SKM-1 treated with dmso at 0.1 percent for 144 hours (cell line): ENCODE data around the gene STPG2.
"Not testable (repeated sequence)": the region's sequence is repeated elsewhere in the genome, so short reads cannot be mapped to it uniquely, and the experiment has no call there.

ENCODE experiments used
- DNase-seq: peaks from one replicate; lab custom pipeline; 2025; ENCODE audit not compliant: unreplicated experiment; lab: John Stamatoyannopoulos, UW

Gene STPG2

GRCh38 chr4:97646997-97647396 lies 496.3 kb downstream of the STPG2 start:
- DNase-seq, result no peak

GRCh38 chr4:97645071-97645821 lies 498.0 kb downstream of the STPG2 start:
- DNase-seq, result no peak

- no peak for DNase-seq
Observed at GRCh38 chr4:97643179-97643578, 500.1 kb downstream of the STPG2 start.

GRCh38 chr4:97639961-97640360 lies 503.3 kb downstream of the STPG2 start:
- DNase-seq, result no peak

GRCh38 chr4:97633831-97634230 lies 509.4 kb downstream of the STPG2 start:
- DNase-seq, result not testable (repeated sequence)

GRCh38 chr4:97627750-97628149 lies 515.5 kb downstream of the STPG2 start:
- no peak for DNase-seq

GRCh38 chr4:97624204-97624603 lies 519.1 kb downstream of the STPG2 start:
- DNase-seq, result no peak

- no peak for DNase-seq
Observed at GRCh38 chr4:97605932-97606331, 537.3 kb downstream of the STPG2 start.

- no peak for DNase-seq
Observed at GRCh38 chr4:97593248-97593647, 550.0 kb downstream of the STPG2 start.

- DNase-seq, result no peak
Observed at GRCh38 chr4:97590266-97590665, 553.0 kb downstream of the STPG2 start.

GRCh38 chr4:97589481-97590196 lies 553.6 kb downstream of the STPG2 start:
- DNase-seq, result no peak

- no peak for DNase-seq
Observed at GRCh38 chr4:97587912-97588311, 555.4 kb downstream of the STPG2 start.

GRCh38 chr4:97585274-97585673 lies 558.0 kb downstream of the STPG2 start:
- DNase-seq, result no peak

GRCh38 chr4:97582890-97583289 lies 560.4 kb downstream of the STPG2 start:
- DNase-seq, result no peak

GRCh38 chr4:97577004-97577403 lies 566.3 kb downstream of the STPG2 start:
- no peak for DNase-seq

- DNase-seq, result no peak
Observed at GRCh38 chr4:97560009-97560408, 583.3 kb downstream of the STPG2 start.

GRCh38 chr4:97558204-97558778 lies 585.0 kb downstream of the STPG2 start:
- DNase-seq, result no peak

- DNase-seq, result not testable (repeated sequence)
Observed at GRCh38 chr4:97550637-97551036, 592.6 kb downstream of the STPG2 start.

GRCh38 chr4:97548943-97549583 lies 594.2 kb downstream of the STPG2 start:
- no peak for DNase-seq

GRCh38 chr4:97548186-97548585 lies 595.1 kb downstream of the STPG2 start:
- no peak for DNase-seq

- no peak for DNase-seq
Observed at GRCh38 chr4:97531351-97531750, 611.9 kb downstream of the STPG2 start.

- DNase-seq, result no peak
Observed at GRCh38 chr4:97530676-97531075, 612.6 kb downstream of the STPG2 start.
